GM23338 (cell line): ENCODE data around the gene DIP2B. TPM values are rescaled to one million over a fixed set of nuclear protein-coding genes. Genes with fewer than 3 reads are reported as not detected.

Experiments used
- ATAC-seq: fragments of 200-7000 bp; cut with Tn5 transposase; 3 replicates; pipeline ENCODE4 v1.9.1; 2020
- DNase-seq: peaks from one replicate; pipeline ENCODE4 v3.0.0-alpha.2; 2015; ENCODE audit warnings: low spot score
- H2AFZ ChIP-seq: fragments of 200-600 bp; sonication (generic); 2 replicates; pipeline ENCODE4 v1.8.0; 2016; ENCODE audit warnings: antibody characterized with exemption, mild to moderate bottlenecking, moderate library complexity
- H3F3A ChIP-seq: fragments of 200-600 bp; sonication (generic); replicated peaks from 2 replicates; pipeline ENCODE4 v1.8.0; 2017; ENCODE audit warnings: antibody characterized with exemption, mixed run types, low read depth
- H3K27ac ChIP-seq: fragments of 200-600 bp; sonication (generic); 2 replicates; pipeline ENCODE4 v1.6.1; 2016; ENCODE audit warnings: low read depth
- H3K27me3 ChIP-seq: fragments of 200-600 bp; sonication (generic); 2 replicates; pipeline ENCODE4 v1.8.0; 2016; ENCODE audit warnings: mild to moderate bottlenecking, mixed run types, moderate library complexity; ENCODE audit not compliant: insufficient read depth
- H3K36me3 ChIP-seq: fragments of 200-600 bp; sonication (generic); 2 replicates; pipeline ENCODE4 v1.8.0; 2016; ENCODE audit warnings: mild to moderate bottlenecking; ENCODE audit not compliant: insufficient read depth
- H3K4me1 ChIP-seq: fragments of 200-600 bp; sonication (generic); 2 replicates; pipeline ENCODE4 v1.8.0; 2016; ENCODE audit warnings: mild to moderate bottlenecking, moderate library complexity; ENCODE audit not compliant: insufficient read depth
- H3K4me2 ChIP-seq: fragments of 200-600 bp; sonication (generic); 2 replicates; pipeline ENCODE4 v1.7.1; 2017; ENCODE audit warnings: mixed run types
- H3K4me3 ChIP-seq: fragments of 200-600 bp; sonication (generic); 2 replicates; pipeline ENCODE4 v1.6.1; 2016; ENCODE audit warnings: mixed run types
- H3K79me2 ChIP-seq: fragments of 200-600 bp; sonication (generic); replicated peaks from 2 replicates; pipeline ENCODE4 v1.8.0; 2017; ENCODE audit warnings: mild to moderate bottlenecking; ENCODE audit not compliant: insufficient read depth
- H3K9me2 ChIP-seq: fragments of 200-600 bp; sonication (generic); 2 replicates; pipeline ENCODE4 v1.8.0; 2017; ENCODE audit not compliant: insufficient read depth
- H4K20me1 ChIP-seq: fragments of 200-600 bp; sonication (generic); replicated peaks from 2 replicates; pipeline ENCODE4 v1.8.0; 2017; ENCODE audit warnings: mild to moderate bottlenecking; ENCODE audit not compliant: insufficient read depth
- H3K27ac Mint-ChIP-seq: 2 replicates; pipeline ENCODE4 v1.8.0; 2020; ENCODE audit warnings: inconsistent platforms, mild to moderate bottlenecking, moderate library complexity, mixed read lengths
- H3K27me3 Mint-ChIP-seq: 3 replicates; pipeline ENCODE4 v1.8.0; 2022; ENCODE audit warnings: low read depth, mild to moderate bottlenecking, moderate library complexity, mixed read lengths, inconsistent platforms; ENCODE audit not compliant: insufficient read depth, poor library complexity
- H3K36me3 Mint-ChIP-seq: 3 replicates; pipeline ENCODE4 v1.8.0; 2021; ENCODE audit warnings: low read depth, mild to moderate bottlenecking, inconsistent platforms, moderate library complexity, mixed read lengths
- H3K4me1 Mint-ChIP-seq: 3 replicates; pipeline ENCODE4 v1.8.0; 2020; ENCODE audit warnings: mild to moderate bottlenecking, inconsistent platforms, mixed read lengths
- H3K4me3 Mint-ChIP-seq: 3 replicates; pipeline ENCODE4 v1.8.0; 2021; ENCODE audit warnings: moderate library complexity, mild to moderate bottlenecking, inconsistent platforms, mixed read lengths
- H3K9me3 Mint-ChIP-seq: 3 replicates; pipeline ENCODE4 v1.8.0; 2020; ENCODE audit warnings: moderate library complexity, mild to moderate bottlenecking, inconsistent platforms, mixed read lengths
- EZH2 ChIP-seq: fragments of 200-600 bp; sonication (generic); IDR thresholded peaks from one replicate; pipeline ENCODE4 v1.8.0; 2017; ENCODE audit warnings: antibody characterized with exemption, mild to moderate bottlenecking, low read depth; ENCODE audit not compliant: unreplicated experiment
- STAT1 ChIP-seq: IDR thresholded peaks from one replicate; pipeline ENCODE4 v1.6.1; 2016; ENCODE audit warnings: antibody characterized with exemption; ENCODE audit not compliant: unreplicated experiment
- ZNF114 ChIP-seq: fragments of 250-450 bp; sonication (Bioruptor Pico); IDR thresholded peaks from 2 replicates; pipeline ENCODE4 v1.5.0; 2020; ENCODE audit warnings: mild to moderate bottlenecking, moderate library complexity
- polyA plus RNA-seq: library from polyadenylated mRNA; unstranded; fragments of >200 nt; fragmentation: Nextera tagmentation; extraction: Ambion mirVana; gene quantifications from 2 replicates; pipeline ENCODE4 v1.2.1, GENCODE V29; 2016
- total RNA-seq: library from RNA; depleted of rRNA; stranded (reverse); fragments of >200 nt; shearing (Covaris generic); gene quantifications from 2 replicates; pipeline ENCODE4 v1.2.3, GENCODE V29; 2014
- TF ChIP-seq, protein P1 (sequence below), 2 experiments: fragments of 200-600 bp in 1 of 2; sonication (generic) in 1 of 2; conservative IDR thresholded peaks; 2 replicates each; pipeline versions ENCODE4 v1.5.1 to v1.6.1; 2016 to 2017; ENCODE audit warnings: antibody characterized with exemption in 2 of 2, low read depth in 2 of 2, mild to moderate bottlenecking in 2 of 2, moderate library complexity in 1 of 2
- TF ChIP-seq, protein P2 (sequence below): IDR thresholded peaks from one replicate; pipeline ENCODE4 v1.6.1; 2018; ENCODE audit warnings: antibody characterized with exemption; ENCODE audit not compliant: unreplicated experiment
- TF ChIP-seq, protein P3 (sequence below): fragments of 250-450 bp; sonication (Bioruptor Pico); IDR thresholded peaks from 2 replicates; pipeline ENCODE4 v1.5.0; 2020; ENCODE audit warnings: mild to moderate bottlenecking, moderate library complexity

DIP2B gene
- total and polyA plus RNA-seq, 2 experiments from 2014 or later, result 8.0 to 36.4 TPM

DNA sequence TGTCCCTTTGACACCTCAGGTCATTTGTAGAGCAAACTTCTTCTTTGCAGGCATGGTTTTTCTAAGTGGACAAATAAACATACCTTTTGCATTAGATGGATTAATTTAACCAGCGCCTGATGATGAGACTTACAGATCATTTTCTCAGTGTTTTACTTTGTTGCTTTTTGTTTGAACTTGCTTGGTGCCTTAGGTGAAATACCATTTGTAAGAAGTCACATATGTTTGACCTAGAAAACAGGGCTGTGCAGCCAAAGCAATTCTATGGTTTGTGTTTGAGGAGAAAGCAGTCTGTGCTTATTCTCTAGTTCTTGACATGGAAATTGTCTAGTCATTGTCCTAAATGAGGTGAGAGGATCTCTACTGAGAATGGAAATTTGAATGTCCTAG is 111.1 kb downstream of the DIP2B start:
- Histone ChIP-seq H3K36me3 (no peaks in the 10 kb centered on the region), H2AFZ (no peak overlapping the region), H3F3A (no peaks in the 10 kb centered on the region; the same call in 1 of the 2 replicates), H3K4me2 (0 out of 2 replicates have a peak overlapping the region, but pooled peaks have one; percentile 27), H3K27me3 (no peaks in the 10 kb centered on the region), H3K4me1 (peaks cover 52% of the 10 kb centered on the region), H3K79me2 (peaks cover 57% of the 10 kb centered on the region), H3K9me2 (no peaks in the 10 kb centered on the region), H3K4me3 (no peak overlapping the region), H3K27ac (no peak overlapping the region), H4K20me1 (no peaks in the 10 kb centered on the region)
- ATAC-seq, result no peak
- Mint-ChIP-seq H3K36me3 (no peaks in the 10 kb centered on the region), H3K4me1 (peaks cover 41% of the 10 kb centered on the region), H3K4me3 (no peak overlapping the region), H3K27me3 (peaks cover 1% of the 10 kb centered on the region), H3K27ac (peak overlapping the region; percentile 91), H3K9me3 (no peaks in the 10 kb centered on the region)
- no peak for DNase-seq
- TF ChIP-seq ZNF114 (CRISPR knock-in tag) (no peak), EZH2 (no peak), STAT1 (no peak)
- TF ChIP-seq, protein P1, sequence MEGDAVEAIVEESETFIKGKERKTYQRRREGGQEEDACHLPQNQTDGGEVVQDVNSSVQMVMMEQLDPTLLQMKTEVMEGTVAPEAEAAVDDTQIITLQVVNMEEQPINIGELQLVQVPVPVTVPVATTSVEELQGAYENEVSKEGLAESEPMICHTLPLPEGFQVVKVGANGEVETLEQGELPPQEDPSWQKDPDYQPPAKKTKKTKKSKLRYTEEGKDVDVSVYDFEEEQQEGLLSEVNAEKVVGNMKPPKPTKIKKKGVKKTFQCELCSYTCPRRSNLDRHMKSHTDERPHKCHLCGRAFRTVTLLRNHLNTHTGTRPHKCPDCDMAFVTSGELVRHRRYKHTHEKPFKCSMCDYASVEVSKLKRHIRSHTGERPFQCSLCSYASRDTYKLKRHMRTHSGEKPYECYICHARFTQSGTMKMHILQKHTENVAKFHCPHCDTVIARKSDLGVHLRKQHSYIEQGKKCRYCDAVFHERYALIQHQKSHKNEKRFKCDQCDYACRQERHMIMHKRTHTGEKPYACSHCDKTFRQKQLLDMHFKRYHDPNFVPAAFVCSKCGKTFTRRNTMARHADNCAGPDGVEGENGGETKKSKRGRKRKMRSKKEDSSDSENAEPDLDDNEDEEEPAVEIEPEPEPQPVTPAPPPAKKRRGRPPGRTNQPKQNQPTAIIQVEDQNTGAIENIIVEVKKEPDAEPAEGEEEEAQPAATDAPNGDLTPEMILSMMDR (conservative IDR thresholded peaks at IDR 0.05; ENCODE audit: low read depth in 2 of 2), result no peak
- TF ChIP-seq, protein P2, sequence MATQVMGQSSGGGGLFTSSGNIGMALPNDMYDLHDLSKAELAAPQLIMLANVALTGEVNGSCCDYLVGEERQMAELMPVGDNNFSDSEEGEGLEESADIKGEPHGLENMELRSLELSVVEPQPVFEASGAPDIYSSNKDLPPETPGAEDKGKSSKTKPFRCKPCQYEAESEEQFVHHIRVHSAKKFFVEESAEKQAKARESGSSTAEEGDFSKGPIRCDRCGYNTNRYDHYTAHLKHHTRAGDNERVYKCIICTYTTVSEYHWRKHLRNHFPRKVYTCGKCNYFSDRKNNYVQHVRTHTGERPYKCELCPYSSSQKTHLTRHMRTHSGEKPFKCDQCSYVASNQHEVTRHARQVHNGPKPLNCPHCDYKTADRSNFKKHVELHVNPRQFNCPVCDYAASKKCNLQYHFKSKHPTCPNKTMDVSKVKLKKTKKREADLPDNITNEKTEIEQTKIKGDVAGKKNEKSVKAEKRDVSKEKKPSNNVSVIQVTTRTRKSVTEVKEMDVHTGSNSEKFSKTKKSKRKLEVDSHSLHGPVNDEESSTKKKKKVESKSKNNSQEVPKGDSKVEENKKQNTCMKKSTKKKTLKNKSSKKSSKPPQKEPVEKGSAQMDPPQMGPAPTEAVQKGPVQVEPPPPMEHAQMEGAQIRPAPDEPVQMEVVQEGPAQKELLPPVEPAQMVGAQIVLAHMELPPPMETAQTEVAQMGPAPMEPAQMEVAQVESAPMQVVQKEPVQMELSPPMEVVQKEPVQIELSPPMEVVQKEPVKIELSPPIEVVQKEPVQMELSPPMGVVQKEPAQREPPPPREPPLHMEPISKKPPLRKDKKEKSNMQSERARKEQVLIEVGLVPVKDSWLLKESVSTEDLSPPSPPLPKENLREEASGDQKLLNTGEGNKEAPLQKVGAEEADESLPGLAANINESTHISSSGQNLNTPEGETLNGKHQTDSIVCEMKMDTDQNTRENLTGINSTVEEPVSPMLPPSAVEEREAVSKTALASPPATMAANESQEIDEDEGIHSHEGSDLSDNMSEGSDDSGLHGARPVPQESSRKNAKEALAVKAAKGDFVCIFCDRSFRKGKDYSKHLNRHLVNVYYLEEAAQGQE, result no peak

DNA sequence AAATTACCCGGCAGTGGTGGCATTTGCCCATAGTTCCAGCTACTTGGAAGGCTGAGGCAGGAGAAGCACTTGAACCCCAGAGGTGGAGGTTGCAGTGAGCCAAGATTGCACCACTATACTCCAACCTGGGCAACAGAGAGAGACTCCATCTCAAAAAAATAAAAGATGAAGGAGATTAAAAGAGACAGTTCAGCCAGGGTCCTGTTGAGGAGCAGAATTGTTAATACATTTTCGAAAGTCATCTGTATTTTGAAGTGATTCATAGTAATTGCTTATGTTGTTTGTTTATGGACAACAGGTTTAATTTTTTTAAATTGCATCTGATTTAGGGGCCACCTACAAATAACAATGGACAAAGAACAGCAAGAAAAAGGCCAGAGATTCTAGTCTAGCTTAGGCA is 112.9 kb downstream of the DIP2B start:
- peaks cover 54% of the 10 kb centered on the region for H3K4me1 Mint-ChIP-seq
- no peak overlapping the region for H3K4me2 ChIP-seq
- H2AFZ ChIP-seq, result no peak overlapping the region
- H3K36me3 Mint-ChIP-seq, result no peaks in the 10 kb centered on the region
- H4K20me1 ChIP-seq, result no peaks in the 10 kb centered on the region
- peaks cover 67% of the 10 kb centered on the region for H3K79me2 ChIP-seq
- no peaks in the 10 kb centered on the region for H3K9me2 ChIP-seq
- ATAC-seq (no peak), DNase-seq (no peak)
- no peak overlapping the region for H3K4me3 Mint-ChIP-seq
- H3K27me3 Mint-ChIP-seq, result peaks cover 1% of the 10 kb centered on the region
- no peak overlapping the region for H3K27ac Mint-ChIP-seq
- H3K4me1 ChIP-seq, result peaks cover 69% of the 10 kb centered on the region
- H3K4me3 ChIP-seq, result no peak overlapping the region
- no peaks in the 10 kb centered on the region; the same call in 1 of the 2 replicates for H3F3A ChIP-seq
- no peaks in the 10 kb centered on the region for H3K36me3 ChIP-seq
- H3K27me3 ChIP-seq, result no peaks in the 10 kb centered on the region
- no peaks in the 10 kb centered on the region for H3K9me3 Mint-ChIP-seq
- no peak overlapping the region for H3K27ac ChIP-seq
- TF ChIP-seq, protein P1 (conservative IDR thresholded peaks at IDR 0.05; ENCODE audit: low read depth in 2 of 2), result no peak
- TF ChIP-seq, protein P3, sequence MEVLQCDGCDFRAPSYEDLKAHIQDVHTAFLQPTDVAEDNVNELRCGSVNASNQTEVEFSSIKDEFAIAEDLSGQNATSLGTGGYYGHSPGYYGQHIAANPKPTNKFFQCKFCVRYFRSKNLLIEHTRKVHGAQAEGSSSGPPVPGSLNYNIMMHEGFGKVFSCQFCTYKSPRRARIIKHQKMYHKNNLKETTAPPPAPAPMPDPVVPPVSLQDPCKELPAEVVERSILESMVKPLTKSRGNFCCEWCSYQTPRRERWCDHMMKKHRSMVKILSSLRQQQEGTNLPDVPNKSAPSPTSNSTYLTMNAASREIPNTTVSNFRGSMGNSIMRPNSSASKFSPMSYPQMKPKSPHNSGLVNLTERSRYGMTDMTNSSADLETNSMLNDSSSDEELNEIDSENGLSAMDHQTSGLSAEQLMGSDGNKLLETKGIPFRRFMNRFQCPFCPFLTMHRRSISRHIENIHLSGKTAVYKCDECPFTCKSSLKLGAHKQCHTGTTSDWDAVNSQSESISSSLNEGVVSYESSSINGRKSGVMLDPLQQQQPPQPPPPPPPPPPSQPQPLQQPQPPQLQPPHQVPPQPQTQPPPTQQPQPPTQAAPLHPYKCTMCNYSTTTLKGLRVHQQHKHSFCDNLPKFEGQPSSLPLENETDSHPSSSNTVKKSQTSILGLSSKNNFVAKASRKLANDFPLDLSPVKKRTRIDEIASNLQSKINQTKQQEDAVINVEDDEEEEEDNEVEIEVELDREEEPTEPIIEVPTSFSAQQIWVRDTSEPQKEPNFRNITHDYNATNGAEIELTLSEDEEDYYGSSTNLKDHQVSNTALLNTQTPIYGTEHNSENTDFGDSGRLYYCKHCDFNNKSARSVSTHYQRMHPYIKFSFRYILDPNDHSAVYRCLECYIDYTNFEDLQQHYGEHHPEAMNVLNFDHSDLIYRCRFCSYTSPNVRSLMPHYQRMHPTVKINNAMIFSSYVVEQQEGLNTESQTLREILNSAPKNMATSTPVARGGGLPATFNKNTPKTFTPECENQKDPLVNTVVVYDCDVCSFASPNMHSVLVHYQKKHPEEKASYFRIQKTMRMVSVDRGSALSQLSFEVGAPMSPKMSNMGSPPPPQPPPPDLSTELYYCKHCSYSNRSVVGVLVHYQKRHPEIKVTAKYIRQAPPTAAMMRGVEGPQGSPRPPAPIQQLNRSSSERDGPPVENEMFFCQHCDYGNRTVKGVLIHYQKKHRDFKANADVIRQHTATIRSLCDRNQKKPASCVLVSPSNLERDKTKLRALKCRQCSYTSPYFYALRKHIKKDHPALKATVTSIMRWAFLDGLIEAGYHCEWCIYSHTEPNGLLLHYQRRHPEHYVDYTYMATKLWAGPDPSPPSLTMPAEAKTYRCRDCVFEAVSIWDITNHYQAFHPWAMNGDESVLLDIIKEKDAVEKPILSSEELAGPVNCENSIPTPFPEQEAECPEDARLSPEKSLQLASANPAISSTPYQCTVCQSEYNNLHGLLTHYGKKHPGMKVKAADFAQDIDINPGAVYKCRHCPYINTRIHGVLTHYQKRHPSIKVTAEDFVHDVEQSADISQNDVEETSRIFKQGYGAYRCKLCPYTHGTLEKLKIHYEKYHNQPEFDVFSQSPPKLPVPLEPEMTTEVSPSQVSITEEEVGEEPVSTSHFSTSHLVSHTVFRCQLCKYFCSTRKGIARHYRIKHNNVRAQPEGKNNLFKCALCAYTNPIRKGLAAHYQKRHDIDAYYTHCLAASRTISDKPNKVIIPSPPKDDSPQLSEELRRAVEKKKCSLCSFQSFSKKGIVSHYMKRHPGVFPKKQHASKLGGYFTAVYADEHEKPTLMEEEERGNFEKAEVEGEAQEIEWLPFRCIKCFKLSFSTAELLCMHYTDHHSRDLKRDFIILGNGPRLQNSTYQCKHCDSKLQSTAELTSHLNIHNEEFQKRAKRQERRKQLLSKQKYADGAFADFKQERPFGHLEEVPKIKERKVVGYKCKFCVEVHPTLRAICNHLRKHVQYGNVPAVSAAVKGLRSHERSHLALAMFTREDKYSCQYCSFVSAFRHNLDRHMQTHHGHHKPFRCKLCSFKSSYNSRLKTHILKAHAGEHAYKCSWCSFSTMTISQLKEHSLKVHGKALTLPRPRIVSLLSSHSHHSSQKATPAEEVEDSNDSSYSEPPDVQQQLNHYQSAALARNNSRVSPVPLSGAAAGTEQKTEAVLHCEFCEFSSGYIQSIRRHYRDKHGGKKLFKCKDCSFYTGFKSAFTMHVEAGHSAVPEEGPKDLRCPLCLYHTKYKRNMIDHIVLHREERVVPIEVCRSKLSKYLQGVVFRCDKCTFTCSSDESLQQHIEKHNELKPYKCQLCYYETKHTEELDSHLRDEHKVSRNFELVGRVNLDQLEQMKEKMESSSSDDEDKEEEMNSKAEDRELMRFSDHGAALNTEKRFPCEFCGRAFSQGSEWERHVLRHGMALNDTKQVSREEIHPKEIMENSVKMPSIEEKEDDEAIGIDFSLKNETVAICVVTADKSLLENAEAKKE (CRISPR knock-in tag), result no peak
